ENCODE data around the gene SLMAP. TPM values are rescaled to one million over a fixed set of nuclear protein-coding genes. Genes with fewer than 3 reads are reported as not detected.

The SLMAP gene
- total and polyA plus RNA-seq, 2 of the 4 experiments (the other 2 are of a cell fraction): 15.5 to 26.5 TPM

- H2AK5ac ChIP-seq (ENCODE audit: low read depth, low read length): no peak overlapping the region
- no peaks in the 10 kb centered on the region for H3K27me3 ChIP-seq (ENCODE audit: control insufficient read depth, insufficient read depth, low read length)
- no peak overlapping the region for H2BK15ac ChIP-seq (ENCODE audit: low read depth, low read length)
- ChIA-PET CTCF (no interaction called here), POLR2A (ENCODE audit: unreplicated experiment) (no interaction called here)
- no peak overlapping the region for H2AK9ac ChIP-seq (replicated peaks; ENCODE audit: low read depth, low read length, poor library complexity)
- no peak overlapping the region for H2AFZ ChIP-seq (replicated peaks; ENCODE audit: low read length, poor library complexity)
- no peak overlapping the region for H3K4me3 ChIP-seq (ENCODE audit: insufficient read depth, low read depth, low read length)
- H3K23ac ChIP-seq (ENCODE audit: low read depth, low read length): no peak overlapping the region
- H3K18ac ChIP-seq (ENCODE audit: low read depth, low read length): no peak overlapping the region
- peaks cover 2% of the 10 kb centered on the region; the same call in 1 of the 2 replicates for H3K4me1 ChIP-seq (ENCODE audit: control insufficient read depth, insufficient read depth, low read length)
- H3K36me3 ChIP-seq (ENCODE audit: control insufficient read depth, insufficient read depth, low read length): no peaks in the 10 kb centered on the region
- no peak overlapping the region for H4K5ac ChIP-seq (ENCODE audit: low read depth, low read length)
- H3K4me2 ChIP-seq (ENCODE audit: low read depth, low read length): no peak overlapping the region
- H3K79me1 ChIP-seq (ENCODE audit: low read depth in 1 of 2, low read length in 2 of 2): no peaks in the 10 kb centered on the region
- H4K20me1 ChIP-seq (ENCODE audit: insufficient read depth, low read length): no peaks in the 10 kb centered on the region
- TF ChIP-seq MAFK (IDR thresholded peaks at IDR 0.05; ENCODE audit: low read depth, low read length) (no peak), SMC3 (IDR thresholded peaks at IDR 0.05; ENCODE audit: low read depth, low read length) (no peak), RFX5 (IDR thresholded peaks at IDR 0.05; ENCODE audit: low read depth, low read length) (no peak), FOS (IDR thresholded peaks at IDR 0.05; ENCODE audit: low read depth, low read length) (no peak), RCOR1 (IDR thresholded peaks at IDR 0.05; ENCODE audit: insufficient replicate concordance, low read length) (no peak), BHLHE40 (IDR thresholded peaks at IDR 0.05; ENCODE audit: low read depth, low read length) (no peak), CHD1 (IDR thresholded peaks at IDR 0.05; ENCODE audit: low read depth, low read length) (no peak), MXI1 (IDR thresholded peaks at IDR 0.05; ENCODE audit: borderline replicate concordance, low read depth, low read length) (no peak)
- TF ChIP-seq, protein P1, sequence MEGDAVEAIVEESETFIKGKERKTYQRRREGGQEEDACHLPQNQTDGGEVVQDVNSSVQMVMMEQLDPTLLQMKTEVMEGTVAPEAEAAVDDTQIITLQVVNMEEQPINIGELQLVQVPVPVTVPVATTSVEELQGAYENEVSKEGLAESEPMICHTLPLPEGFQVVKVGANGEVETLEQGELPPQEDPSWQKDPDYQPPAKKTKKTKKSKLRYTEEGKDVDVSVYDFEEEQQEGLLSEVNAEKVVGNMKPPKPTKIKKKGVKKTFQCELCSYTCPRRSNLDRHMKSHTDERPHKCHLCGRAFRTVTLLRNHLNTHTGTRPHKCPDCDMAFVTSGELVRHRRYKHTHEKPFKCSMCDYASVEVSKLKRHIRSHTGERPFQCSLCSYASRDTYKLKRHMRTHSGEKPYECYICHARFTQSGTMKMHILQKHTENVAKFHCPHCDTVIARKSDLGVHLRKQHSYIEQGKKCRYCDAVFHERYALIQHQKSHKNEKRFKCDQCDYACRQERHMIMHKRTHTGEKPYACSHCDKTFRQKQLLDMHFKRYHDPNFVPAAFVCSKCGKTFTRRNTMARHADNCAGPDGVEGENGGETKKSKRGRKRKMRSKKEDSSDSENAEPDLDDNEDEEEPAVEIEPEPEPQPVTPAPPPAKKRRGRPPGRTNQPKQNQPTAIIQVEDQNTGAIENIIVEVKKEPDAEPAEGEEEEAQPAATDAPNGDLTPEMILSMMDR (conservative IDR thresholded peaks at IDR 0.05; ENCODE audit: low read depth, low read length): no peak
- TF ChIP-seq, protein P2, sequence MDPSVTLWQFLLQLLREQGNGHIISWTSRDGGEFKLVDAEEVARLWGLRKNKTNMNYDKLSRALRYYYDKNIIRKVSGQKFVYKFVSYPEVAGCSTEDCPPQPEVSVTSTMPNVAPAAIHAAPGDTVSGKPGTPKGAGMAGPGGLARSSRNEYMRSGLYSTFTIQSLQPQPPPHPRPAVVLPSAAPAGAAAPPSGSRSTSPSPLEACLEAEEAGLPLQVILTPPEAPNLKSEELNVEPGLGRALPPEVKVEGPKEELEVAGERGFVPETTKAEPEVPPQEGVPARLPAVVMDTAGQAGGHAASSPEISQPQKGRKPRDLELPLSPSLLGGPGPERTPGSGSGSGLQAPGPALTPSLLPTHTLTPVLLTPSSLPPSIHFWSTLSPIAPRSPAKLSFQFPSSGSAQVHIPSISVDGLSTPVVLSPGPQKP (IDR thresholded peaks at IDR 0.05; ENCODE audit: borderline replicate concordance, low read depth, low read length): no peak
- intact Hi-C loops (cut with micrococcal nuclease): no loop called here
- no peak overlapping the region for H2BK120ac ChIP-seq (ENCODE audit: low read depth, low read length)
- ATAC-seq (ENCODE audit: low read depth) (no peak), DNase-seq (no peak)
- no TSS peak for BruUV-seq (replicated peaks)
- H3K9me1 ChIP-seq (ENCODE audit: insufficient read depth, low read length): no peaks in the 10 kb centered on the region; the same call in 1 of the 2 replicates
- no CpG with 5 or more reads among the region's 7 CpGs for WGBS, 2 experiments (ENCODE audit: extremely low coverage in 2 of 2, insufficient read length in 1 of 2)
- H4K8ac ChIP-seq (ENCODE audit: low read depth in 2 of 2, low read length in 2 of 2): no peak overlapping the region
- no peak overlapping the region for H3K56ac ChIP-seq (ENCODE audit: extremely low read depth, insufficient read depth, low read length)
- dilution Hi-C loops (cut with HindIII; ENCODE audit: low sequenced_read_pairs, unreplicated experiment): no loop called here
- no peaks in the 10 kb centered on the region for H3K9me3 ChIP-seq (ENCODE audit: control insufficient read depth, insufficient read depth, low read length)
- in situ Hi-C loops (cut with MboI; ENCODE audit: low sequenced_read_pairs): no loop called here
- no peak overlapping the region for H2BK5ac ChIP-seq (ENCODE audit: low read depth, low read length, poor library complexity, severe bottlenecking)
- no peak overlapping the region for H3K14ac ChIP-seq (replicated peaks; ENCODE audit: low read depth, low read length)
- H2BK20ac ChIP-seq (ENCODE audit: low read depth, low read length): no peak overlapping the region
- no peak overlapping the region for H4K91ac ChIP-seq (ENCODE audit: insufficient read depth, low read depth, low read length)
- no peak overlapping the region for H3K9ac ChIP-seq (ENCODE audit: low read depth, low read length)
- no peak overlapping the region for H3K27ac ChIP-seq (ENCODE audit: insufficient read depth, low read length)
- no peak overlapping the region for H3K4ac ChIP-seq (ENCODE audit: low read depth, low read length)
Measured at GRCh38 chr3:57737840-57738239, 18.3 kb upstream of the SLMAP start.
